Retinal pigment epithelial cell (primary cell): ENCODE results near the gene LSM8.
A peak's percentile ranks its signal among the peaks of the same experiment; 100 is the strongest.

Source experiments
- DNase-seq: peaks from one replicate; pipeline ENCODE4 v3.0.0-alpha.2; 2010; ENCODE audit warnings: low read depth
- H3K4me3 ChIP-seq: 2 replicates; pipeline ENCODE4 v1.5.1; 2011; ENCODE audit warnings: mild to moderate bottlenecking, low read length, control low read depth, moderate library complexity
- CTCF ChIP-seq: conservative IDR thresholded peaks from 2 replicates; pipeline ENCODE4 v1.5.1; 2011; ENCODE audit warnings: low read depth, low read length, control low read depth, inconsistent platforms

Gene LSM8

DNA sequence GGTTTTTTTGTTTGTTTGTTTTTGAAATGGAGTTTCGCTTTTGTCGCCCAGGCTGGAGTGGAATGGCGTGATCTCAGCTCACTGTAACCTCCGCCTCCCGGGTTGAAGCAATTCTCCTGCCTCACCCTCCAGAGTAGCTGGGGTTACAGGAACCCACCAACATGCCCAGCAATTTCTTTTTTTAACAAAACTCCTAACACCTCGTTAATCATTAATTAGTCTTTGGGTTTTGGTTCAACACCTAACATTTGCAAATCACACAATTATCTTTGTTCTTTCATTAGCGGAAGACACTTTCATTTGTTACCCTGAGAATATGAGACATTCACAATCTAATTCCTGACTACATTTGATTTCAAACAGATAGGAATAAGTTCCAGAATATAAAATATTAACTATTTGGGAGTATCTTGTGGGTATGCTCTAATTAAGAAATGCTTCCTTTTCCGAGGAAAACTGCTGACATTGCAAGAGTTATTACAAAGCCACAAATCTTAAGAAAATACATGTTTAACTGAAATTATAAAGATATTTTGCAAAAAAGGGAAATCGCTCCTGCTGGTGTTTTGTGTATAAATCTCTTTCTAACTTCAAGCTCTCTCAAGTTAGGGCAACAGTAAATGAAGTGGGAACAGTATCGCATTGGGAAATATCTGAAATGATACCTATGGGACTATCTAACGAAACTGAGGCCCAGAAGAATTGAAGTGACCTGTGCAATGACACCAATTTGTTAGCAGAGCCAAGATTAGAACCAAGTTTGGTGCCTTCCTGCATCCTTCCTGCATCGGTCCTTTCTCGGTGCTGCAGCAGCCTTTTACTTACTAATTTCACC lies 1.2 kb upstream of the LSM8 start:
- no peak for DNase-seq
- H3K4me3 ChIP-seq = peak overlapping the region; percentile 97
- TF ChIP-seq CTCF = no peak

DNA sequence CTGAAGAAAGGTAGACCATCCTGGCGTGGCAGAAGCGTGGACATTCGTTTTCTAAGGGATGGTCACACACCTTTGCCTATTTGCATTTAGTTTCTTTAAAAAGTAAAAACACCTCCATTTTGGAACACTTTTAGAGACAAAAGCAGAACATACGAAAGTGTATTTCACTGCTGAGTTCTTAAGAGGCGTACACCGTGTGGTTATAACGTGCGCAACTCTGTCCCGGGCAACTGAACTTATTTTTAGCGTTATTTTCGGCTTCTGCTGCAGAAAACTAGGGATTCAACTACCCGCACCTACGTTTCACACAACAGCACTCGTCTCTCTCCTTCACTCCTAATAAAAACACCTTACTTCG lies 557 bp upstream of the LSM8 start:
- no peak for TF ChIP-seq CTCF
- DNase-seq = no peak
- H3K4me3 ChIP-seq = peak overlapping the region; percentile 97

GRCh38 chr7:118184565-118184940 lies 589 bp downstream of the LSM8 start:
- TF ChIP-seq CTCF = no peak
- no peak for DNase-seq
- H3K4me3 ChIP-seq = peak overlapping the region; percentile 97

- TF ChIP-seq CTCF = no peak
Measured at GRCh38 chr7:118185163-118185860, 1.3 kb downstream of the LSM8 start.

DNA sequence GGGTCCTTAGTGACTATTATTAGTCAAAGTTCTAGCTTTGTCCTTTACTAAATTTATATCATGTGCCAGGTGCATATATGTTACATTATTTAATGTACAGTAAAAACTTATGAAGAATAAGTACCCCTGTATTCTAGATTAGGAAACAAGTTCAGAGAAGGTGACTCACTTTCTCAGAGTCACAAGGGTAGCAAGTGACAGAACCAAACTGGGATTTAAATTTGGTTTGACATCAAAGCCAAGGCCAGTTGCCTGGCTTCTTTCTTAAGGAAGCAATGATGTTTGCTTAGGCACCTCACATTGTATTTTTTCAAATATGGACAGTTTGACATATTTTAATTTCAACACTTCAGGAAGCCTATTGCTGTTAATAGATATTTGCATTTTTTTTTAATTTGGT lies 2.5 kb downstream of the LSM8 start:
- no peak for TF ChIP-seq CTCF
- no peak for DNase-seq
- no peak overlapping the region for H3K4me3 ChIP-seq

More at GRCh38 chr7:118185163-118185860, 1.3 kb downstream of the LSM8 start:
- no peak for DNase-seq
- H3K4me3 ChIP-seq = peak overlapping the region; percentile 97

GRCh38 chr7:118194571-118194970 lies 10.6 kb downstream of the LSM8 start:
- DNase-seq = no peak
- no peak for TF ChIP-seq CTCF
- H3K4me3 ChIP-seq = no peak overlapping the region
